ENCODE results near the gene CCDC200. TPM values are rescaled to one million over a fixed set of nuclear protein-coding genes. Genes with fewer than 3 reads are reported as not detected.

Gene CCDC200
- total and polyA plus RNA-seq, 2 of the 13 experiments (the other 11 are each of a cell fraction or from before 2014, with no cell fraction given), result not detected

- TF ChIP-seq, protein P1, sequence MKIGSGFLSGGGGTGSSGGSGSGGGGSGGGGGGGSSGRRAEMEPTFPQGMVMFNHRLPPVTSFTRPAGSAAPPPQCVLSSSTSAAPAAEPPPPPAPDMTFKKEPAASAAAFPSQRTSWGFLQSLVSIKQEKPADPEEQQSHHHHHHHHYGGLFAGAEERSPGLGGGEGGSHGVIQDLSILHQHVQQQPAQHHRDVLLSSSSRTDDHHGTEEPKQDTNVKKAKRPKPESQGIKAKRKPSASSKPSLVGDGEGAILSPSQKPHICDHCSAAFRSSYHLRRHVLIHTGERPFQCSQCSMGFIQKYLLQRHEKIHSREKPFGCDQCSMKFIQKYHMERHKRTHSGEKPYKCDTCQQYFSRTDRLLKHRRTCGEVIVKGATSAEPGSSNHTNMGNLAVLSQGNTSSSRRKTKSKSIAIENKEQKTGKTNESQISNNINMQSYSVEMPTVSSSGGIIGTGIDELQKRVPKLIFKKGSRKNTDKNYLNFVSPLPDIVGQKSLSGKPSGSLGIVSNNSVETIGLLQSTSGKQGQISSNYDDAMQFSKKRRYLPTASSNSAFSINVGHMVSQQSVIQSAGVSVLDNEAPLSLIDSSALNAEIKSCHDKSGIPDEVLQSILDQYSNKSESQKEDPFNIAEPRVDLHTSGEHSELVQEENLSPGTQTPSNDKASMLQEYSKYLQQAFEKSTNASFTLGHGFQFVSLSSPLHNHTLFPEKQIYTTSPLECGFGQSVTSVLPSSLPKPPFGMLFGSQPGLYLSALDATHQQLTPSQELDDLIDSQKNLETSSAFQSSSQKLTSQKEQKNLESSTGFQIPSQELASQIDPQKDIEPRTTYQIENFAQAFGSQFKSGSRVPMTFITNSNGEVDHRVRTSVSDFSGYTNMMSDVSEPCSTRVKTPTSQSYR (CRISPR knock-in tag; IDR thresholded peaks at IDR 0.05; ENCODE audit: borderline replicate concordance), result peak; percentile 67
- peak; percentile 87 for TF ChIP-seq KDM5B (CRISPR knock-in tag; IDR thresholded peaks at IDR 0.05; ENCODE audit: borderline replicate concordance)
- no peak for TF ChIP-seq ONECUT2 (CRISPR knock-in tag; IDR thresholded peaks at IDR 0.05)
- TF ChIP-seq NR1H2 (CRISPR knock-in tag; IDR thresholded peaks at IDR 0.05; ENCODE audit: borderline replicate concordance, low read depth), result no peak
- no peak for TF ChIP-seq CREB1 (IDR thresholded peaks at IDR 0.05)
- TF ChIP-seq CREB1 (CRISPR knock-in tag; IDR thresholded peaks at IDR 0.05), result peak; percentile 75
- peak; percentile 74; the same call in 1 of the 2 replicates for TF ChIP-seq MLXIP (CRISPR knock-in tag; IDR thresholded peaks at IDR 0.05; ENCODE audit: borderline replicate concordance)
- TF ChIP-seq ZNF20 (CRISPR knock-in tag; IDR thresholded peaks at IDR 0.05), result 0 out of 2 replicates have a peak, but pooled peaks have one; percentile 86
- TF ChIP-seq ZNF468 (CRISPR knock-in tag; IDR thresholded peaks at IDR 0.05), result no peak
- TF ChIP-seq EZH2 (conservative IDR thresholded peaks at IDR 0.05; ENCODE audit: low read depth, low read length), result no peak
- peak; percentile 30; the same call in 1 of the 2 replicates for TF ChIP-seq ZNF557 (CRISPR knock-in tag; IDR thresholded peaks at IDR 0.05)
- TF ChIP-seq MEIS2 (CRISPR knock-in tag; IDR thresholded peaks at IDR 0.05), result peak; percentile 51
- TF ChIP-seq, protein P2, sequence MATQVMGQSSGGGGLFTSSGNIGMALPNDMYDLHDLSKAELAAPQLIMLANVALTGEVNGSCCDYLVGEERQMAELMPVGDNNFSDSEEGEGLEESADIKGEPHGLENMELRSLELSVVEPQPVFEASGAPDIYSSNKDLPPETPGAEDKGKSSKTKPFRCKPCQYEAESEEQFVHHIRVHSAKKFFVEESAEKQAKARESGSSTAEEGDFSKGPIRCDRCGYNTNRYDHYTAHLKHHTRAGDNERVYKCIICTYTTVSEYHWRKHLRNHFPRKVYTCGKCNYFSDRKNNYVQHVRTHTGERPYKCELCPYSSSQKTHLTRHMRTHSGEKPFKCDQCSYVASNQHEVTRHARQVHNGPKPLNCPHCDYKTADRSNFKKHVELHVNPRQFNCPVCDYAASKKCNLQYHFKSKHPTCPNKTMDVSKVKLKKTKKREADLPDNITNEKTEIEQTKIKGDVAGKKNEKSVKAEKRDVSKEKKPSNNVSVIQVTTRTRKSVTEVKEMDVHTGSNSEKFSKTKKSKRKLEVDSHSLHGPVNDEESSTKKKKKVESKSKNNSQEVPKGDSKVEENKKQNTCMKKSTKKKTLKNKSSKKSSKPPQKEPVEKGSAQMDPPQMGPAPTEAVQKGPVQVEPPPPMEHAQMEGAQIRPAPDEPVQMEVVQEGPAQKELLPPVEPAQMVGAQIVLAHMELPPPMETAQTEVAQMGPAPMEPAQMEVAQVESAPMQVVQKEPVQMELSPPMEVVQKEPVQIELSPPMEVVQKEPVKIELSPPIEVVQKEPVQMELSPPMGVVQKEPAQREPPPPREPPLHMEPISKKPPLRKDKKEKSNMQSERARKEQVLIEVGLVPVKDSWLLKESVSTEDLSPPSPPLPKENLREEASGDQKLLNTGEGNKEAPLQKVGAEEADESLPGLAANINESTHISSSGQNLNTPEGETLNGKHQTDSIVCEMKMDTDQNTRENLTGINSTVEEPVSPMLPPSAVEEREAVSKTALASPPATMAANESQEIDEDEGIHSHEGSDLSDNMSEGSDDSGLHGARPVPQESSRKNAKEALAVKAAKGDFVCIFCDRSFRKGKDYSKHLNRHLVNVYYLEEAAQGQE (IDR thresholded peaks at IDR 0.05; ENCODE audit: borderline replicate concordance in 1 of 2, low read depth in 1 of 2, low read length in 2 of 2), result peak in 1 of 2 experiments; percentile 63; a peak in 1 of 4 replicates
- peak; percentile 89; the same call in 1 of the 2 replicates for TF ChIP-seq SP140L (CRISPR knock-in tag; IDR thresholded peaks at IDR 0.05; ENCODE audit: borderline replicate concordance)
- no peak for TF ChIP-seq ZNF720 (CRISPR knock-in tag; IDR thresholded peaks at IDR 0.05)
- peak; percentile 82 for TF ChIP-seq PPARG (CRISPR knock-in tag; conservative IDR thresholded peaks at IDR 0.05)
- TF ChIP-seq, protein P3, sequence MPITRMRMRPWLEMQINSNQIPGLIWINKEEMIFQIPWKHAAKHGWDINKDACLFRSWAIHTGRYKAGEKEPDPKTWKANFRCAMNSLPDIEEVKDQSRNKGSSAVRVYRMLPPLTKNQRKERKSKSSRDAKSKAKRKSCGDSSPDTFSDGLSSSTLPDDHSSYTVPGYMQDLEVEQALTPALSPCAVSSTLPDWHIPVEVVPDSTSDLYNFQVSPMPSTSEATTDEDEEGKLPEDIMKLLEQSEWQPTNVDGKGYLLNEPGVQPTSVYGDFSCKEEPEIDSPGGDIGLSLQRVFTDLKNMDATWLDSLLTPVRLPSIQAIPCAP (CRISPR knock-in tag; IDR thresholded peaks at IDR 0.05; ENCODE audit: low read depth), result no peak; the same call in 1 of the 2 replicates
- peak; percentile 52; the same call in 1 of the 2 replicates for TF ChIP-seq THYN1 (CRISPR knock-in tag; IDR thresholded peaks at IDR 0.05; ENCODE audit: borderline replicate concordance, low read depth)
Observed at GRCh38 chr17:43216762-43217613, 11.4 kb downstream of the CCDC200 start (continued).

Measured in HepG2 (cell line).